Measurements from ENCODE around the gene CLHC1. TPM values are rescaled to one million over a fixed set of nuclear protein-coding genes. Genes with fewer than 3 reads are reported as not detected.

The CLHC1 gene
- total RNA-seq, 4 donors from 2014 or later: 1.2 to 15.9 (median 7.0) TPM

- H3K36me3 ChIP-seq: no peaks in the 10 kb centered on the region
- TF ChIP-seq EP300 (IDR thresholded peaks at IDR 0.05; ENCODE audit: low read depth) (no peak), POLR2AphosphoS5 (IDR thresholded peaks at IDR 0.05) (no peak), POLR2A (IDR thresholded peaks at IDR 0.05) (no peak)
- TF ChIP-seq, protein P1, sequence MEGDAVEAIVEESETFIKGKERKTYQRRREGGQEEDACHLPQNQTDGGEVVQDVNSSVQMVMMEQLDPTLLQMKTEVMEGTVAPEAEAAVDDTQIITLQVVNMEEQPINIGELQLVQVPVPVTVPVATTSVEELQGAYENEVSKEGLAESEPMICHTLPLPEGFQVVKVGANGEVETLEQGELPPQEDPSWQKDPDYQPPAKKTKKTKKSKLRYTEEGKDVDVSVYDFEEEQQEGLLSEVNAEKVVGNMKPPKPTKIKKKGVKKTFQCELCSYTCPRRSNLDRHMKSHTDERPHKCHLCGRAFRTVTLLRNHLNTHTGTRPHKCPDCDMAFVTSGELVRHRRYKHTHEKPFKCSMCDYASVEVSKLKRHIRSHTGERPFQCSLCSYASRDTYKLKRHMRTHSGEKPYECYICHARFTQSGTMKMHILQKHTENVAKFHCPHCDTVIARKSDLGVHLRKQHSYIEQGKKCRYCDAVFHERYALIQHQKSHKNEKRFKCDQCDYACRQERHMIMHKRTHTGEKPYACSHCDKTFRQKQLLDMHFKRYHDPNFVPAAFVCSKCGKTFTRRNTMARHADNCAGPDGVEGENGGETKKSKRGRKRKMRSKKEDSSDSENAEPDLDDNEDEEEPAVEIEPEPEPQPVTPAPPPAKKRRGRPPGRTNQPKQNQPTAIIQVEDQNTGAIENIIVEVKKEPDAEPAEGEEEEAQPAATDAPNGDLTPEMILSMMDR (IDR thresholded peaks at IDR 0.05): no peak
- in situ Hi-C loops (cut with MboI; ENCODE audit: low pct_ligation_motif_present in 1 of 4, low pct_unique_long_range_greater_than_20kb in 1 of 4, low sequenced_read_pairs in 3 of 4) (loop anchor here in 3 of 4 donors (25.0 kb wide), 3 partner anchors 115 to 440 kb away; partner anchors contain the start of gene EML6 (in 1 of the 3)), intact Hi-C loops (cut with DNase I; ENCODE audit: low total_unique reads) (no loop called here)
- H3K27ac ChIP-seq: peak overlapping the region in 3 of 4 donors; percentile 8 to 70 (median 22)
- no peaks in the 10 kb centered on the region for H3K9me3 ChIP-seq
- peaks cover 35 to 60% (median 45%) of the 10 kb centered on the region in 4 donors for H3K4me1 ChIP-seq
- H3K27me3 ChIP-seq: no peaks in the 10 kb centered on the region
- no peak for DNase-seq
- no peak overlapping the region for H3K4me3 ChIP-seq
Measured at GRCh38 chr2:55151733-55152433, 80.2 kb downstream of the CLHC1 start.

GRCh38 chr2:55150834-55151233 lies 81.3 kb downstream of the CLHC1 start:
- WGBS, 2 donors (ENCODE audit: low coverage in 1 of 2): 75 to 80% methylated on average over 1 to 3 of the region's 3 CpGs
- Histone ChIP-seq H3K4me3 (no peak overlapping the region), H3K27me3 (no peaks in the 10 kb centered on the region), H3K27ac (no peak overlapping the region), H3K4me1 (peaks cover 26 to 50% (median 36%) of the 10 kb centered on the region in 4 donors), H3K9me3 (no peaks in the 10 kb centered on the region), H3K36me3 (no peaks in the 10 kb centered on the region)
- DNase-seq: no peak
- intact Hi-C loops (cut with DNase I; ENCODE audit: low total_unique reads) (no loop called here), in situ Hi-C loops (cut with MboI; ENCODE audit: low pct_ligation_motif_present in 1 of 4, low pct_unique_long_range_greater_than_20kb in 1 of 4, low sequenced_read_pairs in 3 of 4) (loop anchor here in 3 of 4 donors (25.0 kb wide), 3 partner anchors 114 to 439 kb away; partner anchors contain the start of gene EML6 (in 1 of the 3))
- no peak for TF ChIP-seq POLR2AphosphoS5 (IDR thresholded peaks at IDR 0.05)
- TF ChIP-seq, protein P1 (IDR thresholded peaks at IDR 0.05): no peak
- TF ChIP-seq POLR2A (IDR thresholded peaks at IDR 0.05): no peak
- no peak for TF ChIP-seq EP300 (IDR thresholded peaks at IDR 0.05; ENCODE audit: low read depth)

GRCh38 chr2:55148269-55148668 lies 83.8 kb downstream of the CLHC1 start:
- DNase-seq: no peak
- in situ Hi-C loops (cut with MboI; ENCODE audit: low pct_ligation_motif_present in 1 of 4, low pct_unique_long_range_greater_than_20kb in 1 of 4, low sequenced_read_pairs in 3 of 4) (no loop called here), intact Hi-C loops (cut with DNase I; ENCODE audit: low total_unique reads) (no loop called here)
- H3K9me3 ChIP-seq: no peaks in the 10 kb centered on the region
- H3K4me1 ChIP-seq: peaks cover 10 to 27% (median 14%) of the 10 kb centered on the region in 4 donors
- TF ChIP-seq POLR2AphosphoS5 (IDR thresholded peaks at IDR 0.05) (no peak), POLR2A (IDR thresholded peaks at IDR 0.05) (no peak), EP300 (IDR thresholded peaks at IDR 0.05; ENCODE audit: low read depth) (no peak)
- H3K27ac ChIP-seq: no peak overlapping the region
- H3K36me3 ChIP-seq: no peaks in the 10 kb centered on the region
- no peaks in the 10 kb centered on the region for H3K27me3 ChIP-seq
- WGBS, 2 donors (ENCODE audit: low coverage in 1 of 2): 60% methylated on average over 2 of the region's 2 CpGs; no CpG with 5 or more reads in 1 of the 2 donors
- no peak overlapping the region for H3K4me3 ChIP-seq

DNA sequence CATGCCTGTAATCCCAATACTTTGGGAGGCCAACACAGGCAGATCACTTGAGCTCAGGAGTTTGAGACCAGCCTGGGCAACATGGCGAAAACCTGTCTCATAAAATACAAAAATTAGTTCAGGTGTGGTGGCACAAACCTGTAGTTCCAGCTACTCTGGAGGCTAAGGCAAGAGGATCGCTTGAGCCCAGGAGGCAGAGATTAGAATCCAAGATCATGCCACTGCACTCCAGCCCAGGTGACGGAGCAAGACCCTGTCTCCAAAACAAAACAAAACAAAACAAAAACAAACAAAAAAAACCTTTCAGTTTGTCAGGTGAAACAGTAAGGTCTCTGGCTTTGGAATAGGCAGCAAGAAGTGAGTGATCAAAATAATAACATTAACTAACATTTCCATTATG lies 84.6 kb downstream of the CLHC1 start:
- 88 to 100% methylated on average over 3 of the region's 3 CpGs for WGBS, 2 donors (ENCODE audit: low coverage in 1 of 2)
- no peak overlapping the region for H3K27ac ChIP-seq
- in situ Hi-C loops (cut with MboI; ENCODE audit: low pct_ligation_motif_present in 1 of 4, low pct_unique_long_range_greater_than_20kb in 1 of 4, low sequenced_read_pairs in 3 of 4): no loop called here

More for the DNA sequence above, 84.6 kb downstream of the CLHC1 start:
- H3K4me3 ChIP-seq: no peak overlapping the region
- DNase-seq: no peak
- H3K9me3 ChIP-seq: no peaks in the 10 kb centered on the region
- peaks cover 4 to 20% (median 9%) of the 10 kb centered on the region in 4 donors for H3K4me1 ChIP-seq
- TF ChIP-seq POLR2A (IDR thresholded peaks at IDR 0.05) (no peak), POLR2AphosphoS5 (IDR thresholded peaks at IDR 0.05) (no peak), EP300 (IDR thresholded peaks at IDR 0.05; ENCODE audit: low read depth) (no peak)
- TF ChIP-seq, protein P1 (IDR thresholded peaks at IDR 0.05): no peak
- no peaks in the 10 kb centered on the region for H3K27me3 ChIP-seq
- no peaks in the 10 kb centered on the region for H3K36me3 ChIP-seq
- intact Hi-C loops (cut with DNase I; ENCODE audit: low total_unique reads): no loop called here
